Suprapubic skin (tissue), 4 donors: Measurements from ENCODE around the gene LINGO1. TPM values are rescaled to one million over a fixed set of nuclear protein-coding genes. Genes with fewer than 3 reads are reported as not detected.

Experiments
- DNase-seq, 2 donors: peaks; one replicate each; pipeline ENCODE4 v3.0.0-alpha.2; 2019; ENCODE audit warnings: low spot score in 2 of 2
- H3K27ac ChIP-seq: fragments of 200-600 bp; sonication (generic); one replicate; pipeline ENCODE4 v1.5.1; 2019
- H3K27me3 ChIP-seq: fragments of 200-600 bp; sonication (generic); one replicate; pipeline ENCODE4 v1.5.1; 2019
- H3K36me3 ChIP-seq: fragments of 200-600 bp; sonication (generic); one replicate; pipeline ENCODE4 v1.5.1; 2019
- H3K4me1 ChIP-seq: fragments of 200-600 bp; sonication (generic); one replicate; pipeline ENCODE4 v1.5.1; 2019
- H3K4me3 ChIP-seq: fragments of 200-600 bp; sonication (generic); one replicate; pipeline ENCODE4 v1.5.1; 2019; ENCODE audit warnings: mild to moderate bottlenecking
- H3K9me3 ChIP-seq: fragments of 200-600 bp; sonication (generic); one replicate; pipeline ENCODE4 v1.5.1; 2019
- EP300 ChIP-seq: sonication (generic); formaldehyde crosslinking; IDR thresholded peaks from one replicate; pipeline ENCODE4 v1.6.1; 2017; ENCODE audit warnings: antibody characterized with exemption
- POLR2A ChIP-seq, 2 donors: fragments of 450-650 bp; IDR thresholded peaks; one replicate each; pipeline ENCODE4 v1.6.1; 2017; ENCODE audit warnings: antibody characterized with exemption in 2 of 2, mild to moderate bottlenecking in 2 of 2, moderate library complexity in 2 of 2
- POLR2AphosphoS5 ChIP-seq, 3 donors: sonication (generic); formaldehyde crosslinking; IDR thresholded peaks; one replicate each; pipeline ENCODE4 v1.6.1; 2017; ENCODE audit warnings: antibody characterized with exemption in 3 of 3
- WGBS: methylation state at CpG from one replicate; pipeline ENCODE4 v1.1.5; 2018; 5-methylcytosine and 5-hydroxymethylcytosine counted together
- total RNA-seq, 4 donors: library from RNA; depleted of rRNA; stranded (reverse); fragments of >200 nt; gene quantifications; one replicate each; pipeline ENCODE4 v1.1.0, GENCODE V29; 2016
- TF ChIP-seq, protein P1 (sequence below), 2 donors: fragments of 200-600 bp in 1 of 2; fragments of 450-650 bp in 1 of 2; sonication (generic) in 1 of 2; IDR thresholded peaks; one replicate each; pipeline ENCODE4 v1.5.1; 2016 to 2019; ENCODE audit warnings: antibody characterized with exemption in 2 of 2, mild to moderate bottlenecking in 1 of 2, moderate library complexity in 1 of 2

Gene LINGO1
- total RNA-seq, 4 donors from 2014 or later = 2.7 to 12.5 (median 4.9) TPM

DNA sequence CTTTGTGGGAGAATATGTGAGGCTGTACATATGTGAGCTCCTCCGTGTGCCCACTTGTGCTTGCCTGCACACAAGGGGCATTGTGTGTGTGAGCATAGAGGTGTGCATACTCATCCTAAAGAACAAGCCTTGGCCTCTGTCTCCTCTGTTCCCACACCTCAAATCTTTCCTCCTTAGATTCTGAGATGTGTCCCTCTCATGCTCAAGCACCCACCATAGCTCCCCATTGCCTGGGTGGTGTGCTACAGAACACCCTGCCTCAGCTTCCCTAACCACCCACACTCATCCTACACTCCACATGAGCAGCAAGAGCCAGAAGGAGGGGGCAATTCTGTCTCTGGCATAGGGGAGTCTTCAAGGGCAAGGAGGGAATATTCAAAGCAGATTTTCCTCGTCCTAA, 27.7 kb downstream of the LINGO1 start:
- WGBS = 63% methylated on average over 1 of the region's 2 CpGs
- TF ChIP-seq, protein P1, sequence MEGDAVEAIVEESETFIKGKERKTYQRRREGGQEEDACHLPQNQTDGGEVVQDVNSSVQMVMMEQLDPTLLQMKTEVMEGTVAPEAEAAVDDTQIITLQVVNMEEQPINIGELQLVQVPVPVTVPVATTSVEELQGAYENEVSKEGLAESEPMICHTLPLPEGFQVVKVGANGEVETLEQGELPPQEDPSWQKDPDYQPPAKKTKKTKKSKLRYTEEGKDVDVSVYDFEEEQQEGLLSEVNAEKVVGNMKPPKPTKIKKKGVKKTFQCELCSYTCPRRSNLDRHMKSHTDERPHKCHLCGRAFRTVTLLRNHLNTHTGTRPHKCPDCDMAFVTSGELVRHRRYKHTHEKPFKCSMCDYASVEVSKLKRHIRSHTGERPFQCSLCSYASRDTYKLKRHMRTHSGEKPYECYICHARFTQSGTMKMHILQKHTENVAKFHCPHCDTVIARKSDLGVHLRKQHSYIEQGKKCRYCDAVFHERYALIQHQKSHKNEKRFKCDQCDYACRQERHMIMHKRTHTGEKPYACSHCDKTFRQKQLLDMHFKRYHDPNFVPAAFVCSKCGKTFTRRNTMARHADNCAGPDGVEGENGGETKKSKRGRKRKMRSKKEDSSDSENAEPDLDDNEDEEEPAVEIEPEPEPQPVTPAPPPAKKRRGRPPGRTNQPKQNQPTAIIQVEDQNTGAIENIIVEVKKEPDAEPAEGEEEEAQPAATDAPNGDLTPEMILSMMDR (IDR thresholded peaks at IDR 0.05) = no peak
- TF ChIP-seq EP300 = no peak
- TF ChIP-seq POLR2A (IDR thresholded peaks at IDR 0.05) = no peak
- no peak for TF ChIP-seq POLR2AphosphoS5 (IDR thresholded peaks at IDR 0.05)
- no peak overlapping the region for H3K4me3 ChIP-seq
- no peak for DNase-seq
- H3K9me3 ChIP-seq = no peaks in the 10 kb centered on the region
- no peak overlapping the region for H3K27ac ChIP-seq
- peaks cover 3% of the 10 kb centered on the region for H3K4me1 ChIP-seq
- H3K27me3 ChIP-seq = peaks cover 7% of the 10 kb centered on the region
- H3K36me3 ChIP-seq = no peaks in the 10 kb centered on the region

DNA sequence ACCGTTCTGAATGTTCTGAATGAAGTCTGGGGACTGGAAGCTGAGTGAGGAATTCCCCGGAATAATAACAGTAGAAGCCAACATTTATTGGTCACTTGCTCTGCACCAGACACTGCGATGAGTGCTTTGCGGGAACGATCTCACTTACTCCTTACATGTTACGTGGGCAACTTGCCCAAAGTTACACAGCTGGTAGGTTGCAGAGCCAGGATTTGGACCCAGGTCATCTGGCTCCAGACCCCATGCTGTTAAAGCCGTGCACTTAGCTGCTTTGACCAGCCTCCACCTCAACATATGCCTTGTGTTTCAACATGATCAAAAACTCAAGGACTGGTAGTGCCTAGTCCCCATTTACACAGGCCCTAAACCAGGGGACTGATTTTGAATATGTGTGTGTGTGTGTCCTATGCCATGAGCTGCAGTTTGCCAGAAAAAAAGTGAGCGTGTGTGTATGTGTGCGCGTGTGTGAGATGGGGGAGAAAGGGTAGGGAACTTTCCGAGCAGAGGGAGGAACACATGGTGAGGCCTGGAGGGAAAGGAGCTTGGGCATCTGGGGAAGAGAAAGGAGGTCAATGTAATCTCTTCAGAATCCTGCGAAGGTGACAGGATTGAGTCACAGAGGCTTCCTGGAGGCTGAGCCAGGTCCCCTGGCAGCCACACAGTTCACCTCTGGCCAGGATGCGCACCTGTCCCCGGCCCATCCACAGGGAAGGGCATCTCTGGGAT, 28.9 kb downstream of the LINGO1 start:
- no peak for DNase-seq
- 74% methylated on average over 8 of the region's 14 CpGs for WGBS
- Histone ChIP-seq H3K9me3 (no peaks in the 10 kb centered on the region), H3K4me3 (no peak overlapping the region), H3K4me1 (no peaks in the 10 kb centered on the region), H3K27ac (no peak overlapping the region), H3K27me3 (peaks cover 7% of the 10 kb centered on the region), H3K36me3 (no peaks in the 10 kb centered on the region)
- TF ChIP-seq, protein P1 (IDR thresholded peaks at IDR 0.05) = no peak
- TF ChIP-seq POLR2AphosphoS5 (IDR thresholded peaks at IDR 0.05) (no peak), POLR2A (IDR thresholded peaks at IDR 0.05) (no peak), EP300 (no peak)

DNA sequence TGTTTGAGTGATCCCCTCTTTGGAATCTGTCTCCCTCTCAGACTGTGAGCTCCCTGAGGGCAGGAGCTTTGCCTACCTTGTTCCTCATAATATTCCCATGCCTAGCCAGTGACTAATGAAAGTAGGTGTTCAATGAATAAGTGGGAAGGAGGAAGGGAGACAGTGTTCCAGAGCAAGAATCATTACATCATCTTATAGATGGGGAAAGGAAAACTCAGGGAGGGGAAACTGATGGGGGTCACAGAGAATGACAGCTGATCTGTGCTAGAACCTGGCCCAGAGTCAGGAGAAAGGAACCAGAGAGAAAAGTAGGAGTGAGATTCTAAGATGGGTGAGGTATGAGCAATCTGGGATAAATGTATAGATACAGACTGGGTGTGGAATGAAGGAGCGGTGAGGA, 29.9 kb downstream of the LINGO1 start:
- WGBS = 100% methylated on average over 1 of the region's 1 CpG
- H3K4me1 ChIP-seq = no peaks in the 10 kb centered on the region
- TF ChIP-seq, protein P1 (IDR thresholded peaks at IDR 0.05) = no peak
- TF ChIP-seq EP300 = no peak
- TF ChIP-seq POLR2A (IDR thresholded peaks at IDR 0.05) = no peak
- no peak for TF ChIP-seq POLR2AphosphoS5 (IDR thresholded peaks at IDR 0.05)
- H3K27me3 ChIP-seq = peaks cover 7% of the 10 kb centered on the region
- no peak for DNase-seq
- H3K36me3 ChIP-seq = no peaks in the 10 kb centered on the region
- H3K27ac ChIP-seq = no peak overlapping the region
- H3K4me3 ChIP-seq = no peak overlapping the region
- no peaks in the 10 kb centered on the region for H3K9me3 ChIP-seq

DNA sequence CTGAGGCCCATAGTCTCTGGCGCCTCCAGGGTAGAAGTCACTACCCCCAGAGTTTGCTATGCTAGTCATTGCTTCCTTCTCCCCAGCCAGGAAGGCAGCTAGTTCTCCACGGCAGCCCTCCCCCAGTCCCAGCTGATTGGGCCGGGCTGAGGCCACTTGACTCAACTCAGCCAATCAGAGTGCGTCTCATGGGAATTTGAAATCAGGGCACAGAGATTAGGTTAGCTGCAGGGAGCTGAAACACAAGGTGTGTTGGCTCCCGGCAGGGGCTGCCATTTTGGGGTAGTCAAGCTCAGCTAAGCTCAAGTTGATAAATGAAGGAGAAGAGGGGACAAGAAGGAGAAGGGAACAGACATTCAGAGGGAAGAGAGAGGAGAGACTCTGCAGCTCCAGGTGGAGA, 32.8 kb downstream of the LINGO1 start:
- DNase-seq = no peak
- TF ChIP-seq POLR2AphosphoS5 (IDR thresholded peaks at IDR 0.05) (no peak), EP300 (no peak), POLR2A (IDR thresholded peaks at IDR 0.05) (no peak)
- TF ChIP-seq, protein P1 (IDR thresholded peaks at IDR 0.05) = no peak
- no peak overlapping the region for H3K4me3 ChIP-seq
- no peaks in the 10 kb centered on the region for H3K27me3 ChIP-seq
- H3K36me3 ChIP-seq = no peaks in the 10 kb centered on the region
- WGBS = 91% methylated on average over 5 of the region's 5 CpGs
- H3K27ac ChIP-seq = no peak overlapping the region
- H3K4me1 ChIP-seq = no peaks in the 10 kb centered on the region
- no peaks in the 10 kb centered on the region for H3K9me3 ChIP-seq

DNA sequence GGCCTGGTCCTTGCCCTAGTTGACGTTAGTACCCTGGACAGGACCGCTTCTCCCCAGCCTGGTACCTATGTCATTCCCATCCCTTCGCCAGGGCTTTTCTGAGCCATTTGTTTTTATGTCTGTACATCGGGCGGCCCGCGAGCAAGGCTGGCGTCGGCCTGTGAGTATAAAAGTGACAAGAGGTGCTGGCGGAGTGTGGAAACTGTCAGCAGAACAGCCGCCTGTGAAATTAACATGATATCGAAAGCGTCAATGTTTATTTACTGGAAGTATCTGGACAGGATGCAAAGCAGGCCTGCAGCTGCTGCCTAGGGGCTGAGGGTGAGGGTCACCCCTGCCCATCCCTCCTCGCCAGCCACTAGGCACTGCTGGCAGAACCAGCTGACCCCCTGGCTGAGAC, 33.4 kb downstream of the LINGO1 start:
- 94% methylated on average over 14 of the region's 14 CpGs for WGBS
- TF ChIP-seq EP300 = no peak
- TF ChIP-seq, protein P1 (IDR thresholded peaks at IDR 0.05) = no peak
- no peaks in the 10 kb centered on the region for H3K36me3 ChIP-seq
- no peak for DNase-seq
- H3K9me3 ChIP-seq = no peaks in the 10 kb centered on the region
- H3K4me1 ChIP-seq = no peaks in the 10 kb centered on the region
- H3K4me3 ChIP-seq = no peak overlapping the region
- H3K27ac ChIP-seq = no peak overlapping the region
- H3K27me3 ChIP-seq = no peaks in the 10 kb centered on the region
